Liver (tissue), 3 donors: ENCODE measurements around the gene GLIS1.

Experiments used
- CTCF ChIP-seq: fragments of 150-350 bp; IDR thresholded peaks from 2 replicates; pipeline ENCODE4 v1.5.1; 2017; ENCODE audit warnings: improper control_type of control experiment, low read depth, low read length; ENCODE audit not compliant: missing input control
- MAX ChIP-seq: IDR thresholded peaks from 2 replicates; pipeline ENCODE4 v1.6.1; 2016; ENCODE audit warnings: antibody characterized with exemption
- RAD21 ChIP-seq, 2 donors: IDR thresholded peaks; 2 replicates each; pipeline ENCODE4 v1.6.1; 2016; ENCODE audit warnings: antibody characterized with exemption in 2 of 2, mild to moderate bottlenecking in 2 of 2
- REST ChIP-seq: IDR thresholded peaks from 2 replicates; pipeline ENCODE4 v1.6.1; 2016; ENCODE audit warnings: antibody characterized with exemption, mild to moderate bottlenecking
- TAF1 ChIP-seq: conservative IDR thresholded peaks from 2 replicates; pipeline ENCODE4 v1.6.1; 2016; ENCODE audit warnings: antibody characterized with exemption, mild to moderate bottlenecking
- YY1 ChIP-seq: IDR thresholded peaks from 2 replicates; pipeline ENCODE4 v1.6.1; 2016; ENCODE audit warnings: antibody characterized with exemption, mild to moderate bottlenecking
- donor health status: healthy.
- donor health status: healthy.

- TF ChIP-seq CTCF (no peak), TAF1 (no peak), YY1 (no peak), RAD21 (IDR thresholded peaks at IDR 0.05) (no peak), REST (no peak), MAX (no peak)
These were observed 243.2 kb downstream of the GLIS1 start for GRCh38 chr1:53495633-53496345.
